Mesodermal cell (in vitro differentiated cells): ENCODE results near the gene GOT2. TPM values are rescaled to one million over a fixed set of nuclear protein-coding genes. Genes with fewer than 3 reads are reported as not detected.
"Not testable (repeated sequence)": the region's sequence is repeated elsewhere in the genome, so short reads cannot be mapped to it uniquely, and the experiment has no call there.

Experiments
- H3K27ac ChIP-seq: 2 replicates; pipeline ENCODE4 v1.7.0; 2013; ENCODE audit warnings: mild to moderate bottlenecking, low read depth, low read length, moderate library complexity; ENCODE audit not compliant: severe bottlenecking
- H3K36me3 ChIP-seq: 2 replicates; pipeline ENCODE4 v1.7.1; 2013; ENCODE audit warnings: mild to moderate bottlenecking, low read length, moderate library complexity; ENCODE audit not compliant: control insufficient read depth, insufficient read depth
- H3K4me1 ChIP-seq: one replicate; pipeline ENCODE4 v1.7.1; 2013; ENCODE audit warnings: mild to moderate bottlenecking, low read length; ENCODE audit not compliant: insufficient read depth, control insufficient read depth, poor library complexity, severe bottlenecking
- H3K4me3 ChIP-seq: 2 replicates; pipeline ENCODE4 v1.7.0; 2013; ENCODE audit warnings: low read length, control low read depth, mild to moderate bottlenecking; ENCODE audit not compliant: insufficient read depth, poor library complexity, severe bottlenecking; ENCODE audit errors: extremely low read depth
- H3K9me3 ChIP-seq: 2 replicates; pipeline ENCODE4 v1.7.1; 2013; ENCODE audit warnings: mild to moderate bottlenecking, low read length, moderate library complexity; ENCODE audit not compliant: control insufficient read depth
- WGBS, 2 experiments: methylation state at CpG; one replicate each; pipeline ENCODE4 v1.1.5; 2013; ENCODE audit warnings: missing lambda C conversion rate in 2 of 2; ENCODE audit not compliant: insufficient coverage in 2 of 2; 5-methylcytosine and 5-hydroxymethylcytosine counted together
- polyA plus RNA-seq, 2 experiments: library from polyadenylated mRNA; stranded (reverse); fragments of 50-300 nt; gene quantifications; one replicate each; pipeline ENCODE4 v1.2.3, GENCODE V29; 2013

The GOT2 gene
- polyA plus RNA-seq (2013, experiment 1 of 2) = 105 TPM
- polyA plus RNA-seq (2013, experiment 2 of 2) = 94.4 TPM

- Histone ChIP-seq H3K27ac (peak within 1 kb of the TSS; percentile 53), H3K9me3 (no peaks in the 10 kb centered on the region), H3K4me1 (peaks cover 5% of the 10 kb centered on the region), H3K36me3 (peaks cover 8% of the 10 kb centered on the region), H3K4me3 (peak within 1 kb of the TSS; percentile 95)
- 1 to 2% methylated on average over 35 to 41 of the region's 68 CpGs for WGBS, 2 experiments
These were observed at the start of gene GOT2 for GRCh38 chr16:58733671-58734458. TSS of gene GOT2 (minus strand) at chr16:58734316. CDS start at chr16:58734228, 88 bp downstream.

- WGBS, 2 experiments = no CpG with 5 or more reads among the region's 1 CpG
These were observed 45.2 kb upstream of the GOT2 start for GRCh38 chr16:58779291-58779690.

GRCh38 chr16:58773870-58774269 lies 39.8 kb upstream of the GOT2 start:
- Histone ChIP-seq H3K9me3 (no peaks in the 10 kb centered on the region), H3K4me1 (no peaks in the 10 kb centered on the region), H3K36me3 (no peaks in the 10 kb centered on the region), H3K4me3 (no peak overlapping the region), H3K27ac (no peak overlapping the region)

More at GRCh38 chr16:58779291-58779690, 45.2 kb upstream of the GOT2 start:
- not testable (repeated sequence) for H3K36me3 ChIP-seq, H3K9me3 ChIP-seq, H3K4me1 ChIP-seq, H3K4me3 ChIP-seq, H3K27ac ChIP-seq

GRCh38 chr16:58768145-58768544 lies 34.0 kb upstream of the GOT2 start:
- 94 to 100% methylated on average over 1 to 2 of the region's 2 CpGs for WGBS, 2 experiments
- H3K4me3 ChIP-seq = no peak overlapping the region
- H3K36me3 ChIP-seq = no peaks in the 10 kb centered on the region
- H3K9me3 ChIP-seq = no peaks in the 10 kb centered on the region
- H3K4me1 ChIP-seq = no peaks in the 10 kb centered on the region
- H3K27ac ChIP-seq = no peak overlapping the region

- H3K4me1 ChIP-seq = no peaks in the 10 kb centered on the region
- WGBS, 2 experiments = 71 to 100% methylated on average over 1 to 2 of the region's 2 CpGs
- no peak overlapping the region for H3K4me3 ChIP-seq
- H3K36me3 ChIP-seq = no peaks in the 10 kb centered on the region
- no peaks in the 10 kb centered on the region for H3K9me3 ChIP-seq
- no peak overlapping the region for H3K27ac ChIP-seq
These were observed 33.5 kb upstream of the GOT2 start for GRCh38 chr16:58767581-58767980.

- 69 to 78% methylated on average over 4 of the region's 7 CpGs for WGBS, 2 experiments
- H3K27ac ChIP-seq = no peak overlapping the region
- no peaks in the 10 kb centered on the region for H3K36me3 ChIP-seq
- no peaks in the 10 kb centered on the region for H3K4me1 ChIP-seq
- H3K9me3 ChIP-seq = no peaks in the 10 kb centered on the region
- H3K4me3 ChIP-seq = no peak overlapping the region
These were observed 22.7 kb upstream of the GOT2 start for GRCh38 chr16:58756650-58757332.

- H3K36me3 ChIP-seq = no peaks in the 10 kb centered on the region
- 32 to 47% methylated on average over 13 to 15 of the region's 17 CpGs for WGBS, 2 experiments
- H3K27ac ChIP-seq = no peak overlapping the region
- no peak overlapping the region for H3K4me3 ChIP-seq
- no peaks in the 10 kb centered on the region for H3K9me3 ChIP-seq
- no peaks in the 10 kb centered on the region for H3K4me1 ChIP-seq
These were observed 22.0 kb upstream of the GOT2 start for GRCh38 chr16:58755989-58756649.

- Histone ChIP-seq H3K4me3 (no peak overlapping the region), H3K27ac (no peak overlapping the region), H3K9me3 (no peaks in the 10 kb centered on the region), H3K4me1 (no peaks in the 10 kb centered on the region), H3K36me3 (no peaks in the 10 kb centered on the region)
- 73 to 79% methylated on average over 5 to 9 of the region's 9 CpGs for WGBS, 2 experiments
These were observed 19.6 kb upstream of the GOT2 start for GRCh38 chr16:58753711-58754134.

GRCh38 chr16:58744497-58744896 lies 10.4 kb upstream of the GOT2 start:
- H3K36me3 ChIP-seq = no peaks in the 10 kb centered on the region
- H3K27ac ChIP-seq = no peak overlapping the region
- H3K4me1 ChIP-seq = no peaks in the 10 kb centered on the region
- 77 to 92% methylated on average over 4 of the region's 7 CpGs for WGBS, 2 experiments
- H3K4me3 ChIP-seq = no peak overlapping the region
- no peaks in the 10 kb centered on the region for H3K9me3 ChIP-seq

GRCh38 chr16:58741976-58742375 lies 7.9 kb upstream of the GOT2 start:
- Histone ChIP-seq H3K36me3 (no peaks in the 10 kb centered on the region), H3K9me3 (no peaks in the 10 kb centered on the region), H3K27ac (no peak overlapping the region), H3K4me1 (no peaks in the 10 kb centered on the region), H3K4me3 (no peak overlapping the region)
